Stomach (tissue), 9 donors: ENCODE measurements around the gene NCK2. TPM values are rescaled to one million over a fixed set of nuclear protein-coding genes. Genes with fewer than 3 reads are reported as not detected.

Experiments
- DNase-seq, 2 donors: peaks; one replicate each; pipeline versions ENCODE4 v3.0.0 to v3.0.0-alpha.2; 2013 to 2019
- H3K27ac ChIP-seq, 5 donors: fragments of 200-600 bp in 4 of 5; sonication (generic) in 4 of 5; one replicate each; pipeline ENCODE4 v1.5.1; 2013 to 2019; ENCODE audit warnings: mild to moderate bottlenecking in 1 of 5, moderate library complexity in 1 of 5
- H3K27me3 ChIP-seq, 3 donors: fragments of 200-600 bp; sonication (generic); one replicate each; pipeline ENCODE4 v1.5.1; 2017 to 2019; ENCODE audit warnings: mixed run types in 1 of 3
- H3K36me3 ChIP-seq, 4 donors: fragments of 200-600 bp; sonication (generic); 1 replicate in 3 of 4; 2 replicates in 1 of 4; pipeline ENCODE4 v1.5.1; 2016 to 2019
- H3K4me1 ChIP-seq, 4 donors: fragments of 200-600 bp; sonication (generic); one replicate each; pipeline ENCODE4 v1.5.1; 2016 to 2019
- H3K4me3 ChIP-seq, 4 donors: fragments of 200-600 bp; sonication (generic) in 3 of 4; one replicate each; pipeline ENCODE4 v1.5.1; 2016 to 2019; ENCODE audit warnings: mild to moderate bottlenecking in 1 of 4
- H3K9me3 ChIP-seq, 4 donors: fragments of 200-600 bp; sonication (generic); one replicate each; pipeline ENCODE4 v1.5.1; 2016 to 2019
- CTCF ChIP-seq, 7 experiments: fragments of 450-650 bp in 4 of 7; fragments of 200-600 bp in 3 of 7; sonication (generic) in 3 of 7; IDR thresholded peaks; one replicate each; pipeline ENCODE4 v1.5.1; 2016 to 2019; ENCODE audit warnings: antibody characterized with exemption in 7 of 7, control low read depth in 2 of 7, mild to moderate bottlenecking in 1 of 7
- EP300 ChIP-seq: sonication (generic); formaldehyde crosslinking; IDR thresholded peaks from one replicate; pipeline ENCODE4 v1.6.1; 2017; ENCODE audit warnings: antibody characterized with exemption
- POLR2A ChIP-seq, 4 donors: fragments of 450-650 bp; IDR thresholded peaks; one replicate each; pipeline ENCODE4 v1.6.1; 2016; ENCODE audit warnings: antibody characterized with exemption in 4 of 4, control low read depth in 2 of 4, mild to moderate bottlenecking in 1 of 4, moderate library complexity in 1 of 4
- POLR2AphosphoS5 ChIP-seq, 3 donors: sonication (generic); formaldehyde crosslinking; IDR thresholded peaks; one replicate each; pipeline ENCODE4 v1.6.1; 2016; ENCODE audit warnings: antibody characterized with exemption in 3 of 3
- WGBS, 5 donors: extraction: QIAGEN DNeasy Blood & Tissue Kit in 3 of 5; methylation state at CpG; one replicate each; pipeline versions ENCODE4 v1.1.5 to v1.1.7; 2013 to 2018; 5-methylcytosine and 5-hydroxymethylcytosine counted together
- intact Hi-C: fragments of 100-400 bp; cut with DNase I; formaldehyde crosslinking; loops from one replicate; pipeline ENCODE4 v1.15.1; 2023; ENCODE audit warnings: low total_unique reads
- polyA plus RNA-seq, 3 donors: library from polyadenylated mRNA; stranded (reverse); fragments of 200-250 nt; gene quantifications; one replicate each; pipeline ENCODE4 v1.2.3, GENCODE V29; 2013
- total RNA-seq, 5 donors: library from RNA; depleted of rRNA; stranded (reverse); fragments of >200 nt; gene quantifications; one replicate each; pipeline versions ENCODE4 v1.1.0 to v1.2.3, GENCODE V29; 2014 to 2016
- donor health status: healthy with polysubstance abuse.
- donor health status: Bipolar disorder and iron deficiency.
- donor health status: healthy.

Gene NCK2
- total and polyA plus RNA-seq, 8 donors, result 23.1 to 88.9 (median 42.6) TPM

- H3K4me1 ChIP-seq, result peaks cover 0 to 10% (median 0%) of the 10 kb centered on the region in 4 donors
- no peak for TF ChIP-seq POLR2A (IDR thresholded peaks at IDR 0.05)
- no peak for TF ChIP-seq CTCF (IDR thresholded peaks at IDR 0.05)
- TF ChIP-seq POLR2AphosphoS5 (IDR thresholded peaks at IDR 0.05), result no peak
- no peak for TF ChIP-seq EP300
- H3K27ac ChIP-seq, result no peak overlapping the region
- DNase-seq, result no peak
- no peak overlapping the region for H3K4me3 ChIP-seq
- intact Hi-C loops, result no loop called here
- H3K36me3 ChIP-seq, result no peaks in the 10 kb centered on the region
- WGBS, 5 donors, result 76 to 84% (median 78%) methylated on average over 3 of the region's 3 CpGs
- no peaks in the 10 kb centered on the region for H3K27me3 ChIP-seq
- peaks cover 0 to 26% (median 14%) of the 10 kb centered on the region in 4 donors for H3K9me3 ChIP-seq
Observed at GRCh38 chr2:105911425-105911824, 166.7 kb downstream of the NCK2 start.

DNA sequence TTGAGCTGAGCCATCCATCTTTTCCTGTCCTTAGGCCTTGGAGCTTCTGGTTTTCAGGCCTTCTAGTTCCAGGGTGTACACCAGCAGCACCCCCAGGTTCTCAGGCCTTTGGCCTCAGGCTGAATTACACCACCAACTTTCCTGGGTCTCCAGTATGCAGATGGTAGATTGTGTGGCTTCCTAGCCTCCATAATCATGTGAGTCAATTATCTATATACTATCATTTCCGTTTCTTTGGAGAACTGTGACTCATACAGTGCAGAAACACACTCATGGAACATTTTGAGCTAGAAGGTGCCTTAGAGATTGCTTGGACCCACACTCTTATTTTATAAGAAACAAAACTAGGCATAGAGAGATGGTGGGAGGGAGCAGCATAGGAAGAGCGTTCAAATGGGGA is 167.4 kb downstream of the NCK2 start:
- no peak for DNase-seq
- Histone ChIP-seq H3K27me3 (no peaks in the 10 kb centered on the region), H3K27ac (no peak overlapping the region), H3K36me3 (no peaks in the 10 kb centered on the region), H3K4me3 (no peak overlapping the region), H3K9me3 (peaks cover 0 to 26% (median 14%) of the 10 kb centered on the region in 4 donors), H3K4me1 (peaks cover 0 to 10% (median 0%) of the 10 kb centered on the region in 4 donors)
- TF ChIP-seq POLR2A (IDR thresholded peaks at IDR 0.05) (no peak), EP300 (no peak), CTCF (IDR thresholded peaks at IDR 0.05) (no peak), POLR2AphosphoS5 (IDR thresholded peaks at IDR 0.05) (no peak)
- WGBS, 5 donors, result 80 to 86% (median 82%) methylated on average over 2 of the region's 2 CpGs
- intact Hi-C loops, result no loop called here

GRCh38 chr2:105915005-105915558 is 170.4 kb downstream of the NCK2 start:
- Histone ChIP-seq H3K36me3 (no peaks in the 10 kb centered on the region), H3K27ac (no peak overlapping the region), H3K9me3 (peaks cover 0 to 26% (median 14%) of the 10 kb centered on the region in 4 donors), H3K4me3 (no peak overlapping the region), H3K4me1 (peaks cover 0 to 11% (median 3%) of the 10 kb centered on the region in 4 donors), H3K27me3 (no peaks in the 10 kb centered on the region)
- DNase-seq, result no peak
- TF ChIP-seq EP300 (no peak), CTCF (IDR thresholded peaks at IDR 0.05) (no peak), POLR2AphosphoS5 (IDR thresholded peaks at IDR 0.05) (no peak), POLR2A (IDR thresholded peaks at IDR 0.05) (no peak)
- intact Hi-C loops, result no loop called here
- 73 to 85% (median 80%) methylated on average over 2 of the region's 2 CpGs for WGBS, 5 donors

GRCh38 chr2:105917226-105917625 is 172.5 kb downstream of the NCK2 start:
- Histone ChIP-seq H3K4me1 (peaks cover 0 to 11% (median 3%) of the 10 kb centered on the region in 4 donors), H3K9me3 (peaks cover 0 to 26% (median 14%) of the 10 kb centered on the region in 4 donors), H3K27ac (no peak overlapping the region), H3K36me3 (no peaks in the 10 kb centered on the region), H3K27me3 (no peaks in the 10 kb centered on the region), H3K4me3 (no peak overlapping the region)
- TF ChIP-seq EP300 (no peak), POLR2AphosphoS5 (IDR thresholded peaks at IDR 0.05) (no peak), CTCF (IDR thresholded peaks at IDR 0.05) (no peak), POLR2A (IDR thresholded peaks at IDR 0.05) (no peak)
- no peak for DNase-seq
- WGBS, 5 donors, result 72 to 90% (median 88%) methylated on average over 4 of the region's 4 CpGs
- intact Hi-C loops, result no loop called here
